Activated naive CD8-positive, alpha-beta T cell treated with anti-CD3 and anti-CD28 coated beads, Interleukin-2, amount 50 U/mL, for 24 hours (primary cell): ENCODE data around the gene IGF2R.
"Not testable (repeated sequence)": the region's sequence is repeated elsewhere in the genome, so short reads cannot be mapped to it uniquely, and the experiment has no call there.

ENCODE experiments used
- ATAC-seq: fragments of 150-1000 bp; cut with Tn5 transposase; one replicate; pipeline ENCODE4 v1.10.0; 2021
- DNase-seq: peaks from one replicate; pipeline ENCODE4 v3.0.0; 2021
- H3K27ac Mint-ChIP-seq: one replicate; pipeline ENCODE4 v1.8.0; 2021; ENCODE audit warnings: mild to moderate bottlenecking, mixed read lengths
- H3K27me3 Mint-ChIP-seq: one replicate; pipeline ENCODE4 v1.8.0; 2021; ENCODE audit warnings: mixed read lengths
- H3K36me3 Mint-ChIP-seq: one replicate; pipeline ENCODE4 v1.8.0; 2021; ENCODE audit warnings: low read depth, mixed read lengths
- H3K4me1 Mint-ChIP-seq: one replicate; pipeline ENCODE4 v1.8.0; 2021; ENCODE audit warnings: mixed read lengths
- H3K4me3 Mint-ChIP-seq: one replicate; pipeline ENCODE4 v1.8.0; 2021; ENCODE audit warnings: mild to moderate bottlenecking, moderate library complexity, mixed read lengths
- H3K9me3 Mint-ChIP-seq: one replicate; pipeline ENCODE4 v1.8.0; 2021; ENCODE audit warnings: mixed read lengths

The IGF2R gene

GRCh38 chr6:159968295-159969203 lies at the start of gene IGF2R:
IGF2R (plus strand) TSS chr6:159969082; CDS start chr6:159969247, 165 bp downstream.
- peaks cover 25% of the 10 kb centered on the region for H3K36me3 Mint-ChIP-seq
- peak within 1 kb of the TSS; percentile 97 for H3K4me3 Mint-ChIP-seq
- H3K9me3 Mint-ChIP-seq, result no peaks in the 10 kb centered on the region
- peaks cover 41% of the 10 kb centered on the region for H3K4me1 Mint-ChIP-seq
- DNase-seq (peak; percentile 95), ATAC-seq (peak; percentile 83)
- H3K27ac Mint-ChIP-seq, result peak within 1 kb of the TSS; percentile 93
- no peaks in the 10 kb centered on the region for H3K27me3 Mint-ChIP-seq

- no peaks in the 10 kb centered on the region for H3K36me3 Mint-ChIP-seq
- H3K4me3 Mint-ChIP-seq, result no peak overlapping the region
- no peaks in the 10 kb centered on the region for H3K4me1 Mint-ChIP-seq
- H3K27me3 Mint-ChIP-seq, result no peaks in the 10 kb centered on the region
- no peak for ATAC-seq
- H3K27ac Mint-ChIP-seq, result no peak overlapping the region
- peaks cover 5% of the 10 kb centered on the region for H3K9me3 Mint-ChIP-seq
- DNase-seq, result no peak
These were observed 49.1 kb upstream of the IGF2R start for GRCh38 chr6:159919800-159920199.

GRCh38 chr6:159924150-159924549 lies 44.7 kb upstream of the IGF2R start:
- ATAC-seq, H3K27me3 Mint-ChIP-seq, DNase-seq, H3K27ac Mint-ChIP-seq, H3K4me3 Mint-ChIP-seq, H3K4me1 Mint-ChIP-seq, H3K36me3 Mint-ChIP-seq, H3K9me3 Mint-ChIP-seq: not testable (repeated sequence)

GRCh38 chr6:159926542-159927203 lies 42.2 kb upstream of the IGF2R start:
- ATAC-seq, result no peak
- Mint-ChIP-seq H3K27ac (no peak overlapping the region), H3K9me3 (peaks cover 5% of the 10 kb centered on the region), H3K4me3 (no peak overlapping the region), H3K27me3 (no peaks in the 10 kb centered on the region), H3K36me3 (no peaks in the 10 kb centered on the region), H3K4me1 (peaks cover 22% of the 10 kb centered on the region)
- no peak for DNase-seq

- Mint-ChIP-seq H3K27ac (peak overlapping the region; percentile 63), H3K4me1 (peaks cover 32% of the 10 kb centered on the region), H3K36me3 (no peaks in the 10 kb centered on the region), H3K9me3 (no peaks in the 10 kb centered on the region), H3K27me3 (no peaks in the 10 kb centered on the region), H3K4me3 (no peak overlapping the region)
- DNase-seq (peak; percentile 42), ATAC-seq (peak; percentile 21)
These were observed 39.1 kb upstream of the IGF2R start for GRCh38 chr6:159929819-159930218.

GRCh38 chr6:159931112-159931511 lies 37.8 kb upstream of the IGF2R start:
- Mint-ChIP-seq H3K27me3 (peaks cover 4% of the 10 kb centered on the region), H3K36me3 (no peaks in the 10 kb centered on the region), H3K4me3 (no peak overlapping the region), H3K27ac (peak overlapping the region; percentile 63), H3K4me1 (peaks cover 32% of the 10 kb centered on the region), H3K9me3 (no peaks in the 10 kb centered on the region)
- DNase-seq (no peak), ATAC-seq (peak; percentile 95)

GRCh38 chr6:159931846-159932245 lies 37.0 kb upstream of the IGF2R start:
- H3K27ac Mint-ChIP-seq, result no peak overlapping the region
- peaks cover 32% of the 10 kb centered on the region for H3K4me1 Mint-ChIP-seq
- no peak overlapping the region for H3K4me3 Mint-ChIP-seq
- H3K9me3 Mint-ChIP-seq, result no peaks in the 10 kb centered on the region
- no peak for DNase-seq
- H3K36me3 Mint-ChIP-seq, result no peaks in the 10 kb centered on the region
- ATAC-seq, result no peak
- H3K27me3 Mint-ChIP-seq, result peaks cover 4% of the 10 kb centered on the region

- Mint-ChIP-seq H3K4me1 (peaks cover 32% of the 10 kb centered on the region), H3K4me3 (no peak overlapping the region), H3K27ac (no peak overlapping the region), H3K27me3 (peaks cover 4% of the 10 kb centered on the region), H3K36me3 (no peaks in the 10 kb centered on the region), H3K9me3 (no peaks in the 10 kb centered on the region)
- DNase-seq, result no peak
- no peak for ATAC-seq
These were observed 35.8 kb upstream of the IGF2R start for GRCh38 chr6:159933077-159933476.

GRCh38 chr6:159934181-159934580 lies 34.7 kb upstream of the IGF2R start:
- Mint-ChIP-seq H3K36me3 (no peaks in the 10 kb centered on the region), H3K27me3 (peaks cover 4% of the 10 kb centered on the region), H3K27ac (no peak overlapping the region), H3K4me3 (no peak overlapping the region), H3K4me1 (peaks cover 32% of the 10 kb centered on the region), H3K9me3 (no peaks in the 10 kb centered on the region)
- ATAC-seq (no peak), DNase-seq (no peak)

- H3K9me3 Mint-ChIP-seq, result no peaks in the 10 kb centered on the region
- no peak for ATAC-seq
- H3K36me3 Mint-ChIP-seq, result no peaks in the 10 kb centered on the region
- no peak for DNase-seq
- H3K27me3 Mint-ChIP-seq, result peaks cover 4% of the 10 kb centered on the region
- H3K4me3 Mint-ChIP-seq, result no peak overlapping the region
- H3K4me1 Mint-ChIP-seq, result peaks cover 24% of the 10 kb centered on the region
- no peak overlapping the region for H3K27ac Mint-ChIP-seq
These were observed 33.8 kb upstream of the IGF2R start for GRCh38 chr6:159935065-159935464.

GRCh38 chr6:159935633-159936032 lies 33.2 kb upstream of the IGF2R start:
- ATAC-seq (no peak), DNase-seq (no peak)
- no peak overlapping the region for H3K4me3 Mint-ChIP-seq
- no peak overlapping the region for H3K27ac Mint-ChIP-seq
- no peaks in the 10 kb centered on the region for H3K36me3 Mint-ChIP-seq
- no peaks in the 10 kb centered on the region for H3K9me3 Mint-ChIP-seq
- peaks cover 18% of the 10 kb centered on the region for H3K4me1 Mint-ChIP-seq
- peaks cover 4% of the 10 kb centered on the region for H3K27me3 Mint-ChIP-seq

GRCh38 chr6:159939591-159940016 lies 29.3 kb upstream of the IGF2R start:
- H3K4me1 Mint-ChIP-seq, result peaks cover 5% of the 10 kb centered on the region
- ATAC-seq (no peak), DNase-seq (no peak)
- no peak overlapping the region for H3K4me3 Mint-ChIP-seq
- peaks cover 7% of the 10 kb centered on the region for H3K9me3 Mint-ChIP-seq
- H3K27ac Mint-ChIP-seq, result no peak overlapping the region
- peaks cover 8% of the 10 kb centered on the region for H3K27me3 Mint-ChIP-seq
- peaks cover 2% of the 10 kb centered on the region for H3K36me3 Mint-ChIP-seq

- Mint-ChIP-seq H3K4me1 (peaks cover 5% of the 10 kb centered on the region), H3K4me3 (no peak overlapping the region), H3K27me3 (peaks cover 4% of the 10 kb centered on the region), H3K9me3 (peaks cover 12% of the 10 kb centered on the region), H3K36me3 (peaks cover 2% of the 10 kb centered on the region), H3K27ac (no peak overlapping the region)
- ATAC-seq, result peak; percentile 88
- DNase-seq, result peak; percentile 13
These were observed 27.4 kb upstream of the IGF2R start for GRCh38 chr6:159941286-159942113.

GRCh38 chr6:159943101-159943632 lies 25.7 kb upstream of the IGF2R start:
- Mint-ChIP-seq H3K9me3 (peaks cover 12% of the 10 kb centered on the region), H3K4me3 (no peak overlapping the region), H3K27me3 (peaks cover 4% of the 10 kb centered on the region), H3K36me3 (peaks cover 2% of the 10 kb centered on the region), H3K4me1 (peaks cover 5% of the 10 kb centered on the region), H3K27ac (no peak overlapping the region)
- DNase-seq, result no peak
- ATAC-seq, result no peak
